Vagina (tissue), 2 donors: ENCODE measurements around the gene FAR1.

ENCODE experiments used
- POLR2A ChIP-seq, 2 donors: fragments of 450-650 bp; IDR thresholded peaks; one replicate each; pipeline ENCODE4 v1.6.1; 2017; ENCODE audit warnings: antibody characterized with exemption in 2 of 2, mild to moderate bottlenecking in 2 of 2, moderate library complexity in 2 of 2
- TF ChIP-seq, protein P1 (sequence below), 3 experiments: fragments of 450-650 bp in 2 of 3; fragments of 200-600 bp in 1 of 3; sonication (generic) in 1 of 3; IDR thresholded peaks; one replicate each; pipeline ENCODE4 v1.5.1; 2017 to 2019; ENCODE audit warnings: antibody characterized with exemption in 3 of 3, mild to moderate bottlenecking in 2 of 3, moderate library complexity in 2 of 3

DNA sequence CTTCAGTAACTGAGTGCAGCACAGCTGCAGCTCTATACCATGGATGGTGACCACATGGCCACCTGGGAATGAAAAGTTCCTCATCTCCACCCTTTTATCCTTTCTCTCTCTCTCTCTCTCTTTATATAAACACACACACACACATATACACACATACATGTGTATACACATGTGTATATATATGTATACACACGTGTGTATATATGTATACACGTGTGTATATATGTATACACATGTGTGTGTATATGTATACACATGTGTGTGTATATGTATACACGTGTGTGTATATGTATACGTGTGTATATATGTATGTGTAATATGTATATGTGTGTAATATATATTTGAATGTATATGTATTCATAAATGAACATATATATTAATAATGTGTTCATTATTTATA lies 18.8 kb upstream of the FAR1 start:
- no peak for TF ChIP-seq POLR2A (IDR thresholded peaks at IDR 0.05)
- TF ChIP-seq, protein P1, sequence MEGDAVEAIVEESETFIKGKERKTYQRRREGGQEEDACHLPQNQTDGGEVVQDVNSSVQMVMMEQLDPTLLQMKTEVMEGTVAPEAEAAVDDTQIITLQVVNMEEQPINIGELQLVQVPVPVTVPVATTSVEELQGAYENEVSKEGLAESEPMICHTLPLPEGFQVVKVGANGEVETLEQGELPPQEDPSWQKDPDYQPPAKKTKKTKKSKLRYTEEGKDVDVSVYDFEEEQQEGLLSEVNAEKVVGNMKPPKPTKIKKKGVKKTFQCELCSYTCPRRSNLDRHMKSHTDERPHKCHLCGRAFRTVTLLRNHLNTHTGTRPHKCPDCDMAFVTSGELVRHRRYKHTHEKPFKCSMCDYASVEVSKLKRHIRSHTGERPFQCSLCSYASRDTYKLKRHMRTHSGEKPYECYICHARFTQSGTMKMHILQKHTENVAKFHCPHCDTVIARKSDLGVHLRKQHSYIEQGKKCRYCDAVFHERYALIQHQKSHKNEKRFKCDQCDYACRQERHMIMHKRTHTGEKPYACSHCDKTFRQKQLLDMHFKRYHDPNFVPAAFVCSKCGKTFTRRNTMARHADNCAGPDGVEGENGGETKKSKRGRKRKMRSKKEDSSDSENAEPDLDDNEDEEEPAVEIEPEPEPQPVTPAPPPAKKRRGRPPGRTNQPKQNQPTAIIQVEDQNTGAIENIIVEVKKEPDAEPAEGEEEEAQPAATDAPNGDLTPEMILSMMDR (IDR thresholded peaks at IDR 0.05) = no peak
